K562 (cell line): ENCODE results near the gene TUT7. TPM values are rescaled to one million over a fixed set of nuclear protein-coding genes. Genes with fewer than 3 reads are reported as not detected.

Experiments used
- ATAC-seq: fragments of 200-7000 bp; cut with Tn5 transposase; 3 replicates; pipeline ENCODE4 v1.9.1; 2020; ENCODE audit warnings: moderate library complexity
- BruUV-seq: library from RNA; stranded (reverse); fragments of 400-500 nt; replicated peaks from 2 replicates; lab custom pipeline; 2021; lab: Mats Ljungman, UMichigan
- CTCF ChIA-PET: fragments of 300-600 bp; formaldehyde crosslinking; extraction: SDS; loops from one replicate; lab custom pipeline; 2021; ENCODE audit warnings: low intra/inter-chr PET ratio; lab: Yijun Ruan, JAX
- POLR2A ChIA-PET: fragments of 300-600, 350-650 bp; sonication (Branson Sonifier 250); formaldehyde crosslinking; extraction: SDS; loops from one replicate; lab custom pipeline; 2021; ENCODE audit warnings: antibody characterized with exemption, inconsistent platforms; lab: Yijun Ruan, JAX
- DNase-seq, 4 experiments: peaks; one replicate each; pipeline versions ENCODE4 v3.0.0 to v3.0.0-alpha.2; 2011 to 2018; ENCODE audit warnings: low spot score in 3 of 4, mixed read lengths in 3 of 4; ENCODE audit errors: extremely low read depth in 1 of 4
- FAIRE-seq: peaks from 2 replicates; lab custom pipeline; 2011; peaks lifted over from hg19 to GRCh38; lab: Jason Lieb, UNC
- H2AFZ ChIP-seq: 2 replicates; pipeline ENCODE4 v1.6.0; 2011; ENCODE audit warnings: low read depth, low read length, control low read depth, inconsistent platforms
- H3K27ac ChIP-seq: fragments of 200-600 bp; 3 replicates; pipeline ENCODE4 v1.8.0; 2011; ENCODE audit warnings: low read depth, mild to moderate bottlenecking, control low read depth, inconsistent platforms, low read length, moderate library complexity, mixed read lengths; ENCODE audit errors: extremely low read depth
- H3K27me3 ChIP-seq, 2 experiments: fragments of 300-600 bp in 1 of 2; 2 replicates in 1 of 2; 3 replicates in 1 of 2; pipeline versions ENCODE4 v1.6.0 to v1.8.0; 2011; ENCODE audit warnings: inconsistent platforms in 2 of 2, low read length in 2 of 2, mild to moderate bottlenecking in 1 of 2, mixed read lengths in 1 of 2, moderate library complexity in 1 of 2; ENCODE audit not compliant: control insufficient read depth in 2 of 2, insufficient read depth in 2 of 2
- H3K36me3 ChIP-seq: fragments of 300-600 bp; 3 replicates; pipeline ENCODE4 v1.8.0; 2011; ENCODE audit warnings: mild to moderate bottlenecking, low read length, inconsistent platforms; ENCODE audit not compliant: control insufficient read depth, insufficient read depth
- H3K4me1 ChIP-seq, 2 experiments: fragments of 200-600 bp in 1 of 2; replicated peaks in 1 of 2; 2 replicates in 1 of 2; 3 replicates in 1 of 2; pipeline versions ENCODE4 v1.5.1 to v1.8.0; 2011; ENCODE audit warnings: inconsistent platforms in 2 of 2, low read length in 2 of 2, mild to moderate bottlenecking in 1 of 2, mixed read lengths in 1 of 2, moderate library complexity in 1 of 2; ENCODE audit not compliant: control insufficient read depth in 2 of 2, insufficient read depth in 2 of 2
- H3K4me2 ChIP-seq: 2 replicates; pipeline ENCODE4 v1.6.1; 2011; ENCODE audit warnings: low read length, control low read depth, inconsistent platforms, mixed read lengths; ENCODE audit not compliant: insufficient read depth
- H3K4me3 ChIP-seq: fragments of 200-600 bp; sonication (generic), shearing (Covaris generic); 2 replicates; pipeline ENCODE4 v1.5.1; 2016; ENCODE audit warnings: control low read depth, inconsistent platforms
- H3K79me2 ChIP-seq: fragments of 200-600 bp; 3 replicates; pipeline ENCODE4 v1.8.0; 2011; ENCODE audit warnings: low read length, inconsistent platforms; ENCODE audit not compliant: control insufficient read depth, insufficient read depth
- H3K9ac ChIP-seq, 2 experiments: 2 replicates each; pipeline versions ENCODE4 v1.6.0 to v1.6.1; 2011; ENCODE audit warnings: low read depth in 2 of 2, low read length in 2 of 2, control low read depth in 1 of 2, inconsistent platforms in 1 of 2, mild to moderate bottlenecking in 1 of 2, mixed read lengths in 1 of 2; ENCODE audit not compliant: insufficient read depth in 1 of 2
- H3K9me1 ChIP-seq: one replicate; pipeline ENCODE4 v1.6.0; 2011; ENCODE audit warnings: inconsistent platforms, mild to moderate bottlenecking, low read length, moderate library complexity; ENCODE audit not compliant: control insufficient read depth, insufficient read depth
- H3K9me3 ChIP-seq: replicated peaks from 2 replicates; pipeline ENCODE4 v1.5.1; 2011; ENCODE audit warnings: low read depth, low read length, inconsistent platforms; ENCODE audit not compliant: control insufficient read depth, insufficient read depth
- H4K20me1 ChIP-seq: replicated peaks from 2 replicates; pipeline ENCODE4 v1.6.1; 2011; ENCODE audit warnings: low read length, inconsistent platforms, mixed read lengths; ENCODE audit not compliant: control insufficient read depth, insufficient read depth
- LCOR ChIP-seq: sonication (generic); formaldehyde crosslinking; IDR thresholded peaks from 2 replicates; pipeline ENCODE4 v1.8.0; 2022; ENCODE audit warnings: mild to moderate bottlenecking, missing genetic modification reagents
- NFATC3 ChIP-seq: fragments of 450-650 bp; IDR thresholded peaks from 2 replicates; pipeline ENCODE4 v1.6.1; 2017; ENCODE audit warnings: mild to moderate bottlenecking
- RAD21 ChIP-seq, 2 experiments: fragments of 250-450 bp in 1 of 2; fragments of 450-650 bp in 1 of 2; sonication (Bioruptor Pico) in 1 of 2; formaldehyde crosslinking in 1 of 2; IDR thresholded peaks in 1 of 2; conservative IDR thresholded peaks in 1 of 2; 2 replicates each; pipeline versions ENCODE4 v1.4.0 to v1.8.0; 2020 to 2022; ENCODE audit warnings: mild to moderate bottlenecking in 2 of 2, moderate library complexity in 1 of 2
- RBM22 ChIP-seq: fragments of 200-400 bp; formaldehyde crosslinking; IDR thresholded peaks from 2 replicates; pipeline ENCODE4 v1.6.1; 2018; ENCODE audit warnings: low read length, low read depth; ENCODE audit not compliant: poor library complexity, severe bottlenecking
- TAF9B ChIP-seq: fragments of 450-650 bp; IDR thresholded peaks from 2 replicates; pipeline ENCODE4 v1.6.1; 2018; ENCODE audit warnings: mild to moderate bottlenecking; ENCODE audit not compliant: partially characterized antibody
- TCFL5 ChIP-seq: fragments of 250-450 bp; sonication (Bioruptor Pico); conservative IDR thresholded peaks from 2 replicates; pipeline ENCODE4 v1.6.1; 2021; ENCODE audit warnings: mild to moderate bottlenecking, moderate library complexity, matching md5 sums
- THRAP3 ChIP-seq: fragments of 450-650 bp; IDR thresholded peaks from 2 replicates; pipeline ENCODE4 v1.6.1; 2016; ENCODE audit warnings: mild to moderate bottlenecking, inconsistent platforms, borderline replicate concordance
- ZNF165 ChIP-seq: fragments of 250-450 bp; sonication (Bioruptor Pico); IDR thresholded peaks from 2 replicates; pipeline ENCODE4 v1.4.0; 2020; ENCODE audit warnings: borderline replicate concordance
- ZNF384 ChIP-seq: IDR thresholded peaks from 2 replicates; pipeline ENCODE4 v1.6.1; 2012; ENCODE audit warnings: low read depth, low read length, improper control_type of control experiment
- WGBS: fragments of 100-300 bp; shearing (Covaris generic); methylation state at CpG from one replicate; pipeline ENCODE4 v1.1.6; 2016; ENCODE audit warnings: low coverage, mixed read lengths; ENCODE audit not compliant: insufficient coverage; ENCODE audit errors: missing lambda C conversion rate; 5-methylcytosine and 5-hydroxymethylcytosine counted together
- in situ Hi-C: fragments of 300-500 bp; cut with MboI; formaldehyde crosslinking; loops from 4 replicates; pipeline ENCODE4 v1.15.0; 2018; ENCODE audit warnings: inconsistent platforms, mixed read lengths
- intact Hi-C: fragments of 100-400 bp; cut with micrococcal nuclease; formaldehyde crosslinking; loops from 2 replicates; pipeline ENCODE4 v1.14.2; 2022
- polyA plus RNA-seq, 8 experiments: library from polyadenylated mRNA; depleted of rRNA in 4 of 8; stranded (reverse) in 5 of 8; unstranded in 3 of 8; fragments of >200 nt; fragmentation: Nextera tagmentation in 2 of 8; fragmentation: Illumina TruSeq in 1 of 8; extraction: Ambion mirVana in 2 of 8; extraction: Trizol in 1 of 8; gene quantifications; 2 replicates each; pipeline versions ENCODE4 v1.2.1 to v1.2.3, GENCODE V29; 2011 to 2014; ENCODE audit warnings: inconsistent platforms in 1 of 8, missing spikeins in 1 of 8
- total RNA-seq, 7 experiments: library from RNA; depleted of rRNA in 6 of 7; stranded (reverse); fragments of >200 nt in 6 of 7; fragmentation: Illumina TruSeq in 2 of 7; extraction: Trizol in 2 of 7; gene quantifications; 2 replicates each; pipeline versions ENCODE4 v1.2.1 to v1.2.3, GENCODE V29; 2011 to 2021; ENCODE audit warnings: low replicate concordance in 1 of 7
- TF ChIP-seq, protein P1 (sequence below): sonication (generic); formaldehyde crosslinking; IDR thresholded peaks from 2 replicates; pipeline ENCODE4 v1.8.1; 2023; ENCODE audit warnings: mild to moderate bottlenecking, missing genetic modification reagents

TUT7 gene
- total and polyA plus RNA-seq, 9 of the 15 experiments (the other 6 are each of a cell fraction or from before 2014, with no cell fraction given): 5.9 to 26.9 (median 15.2) TPM

DNA sequence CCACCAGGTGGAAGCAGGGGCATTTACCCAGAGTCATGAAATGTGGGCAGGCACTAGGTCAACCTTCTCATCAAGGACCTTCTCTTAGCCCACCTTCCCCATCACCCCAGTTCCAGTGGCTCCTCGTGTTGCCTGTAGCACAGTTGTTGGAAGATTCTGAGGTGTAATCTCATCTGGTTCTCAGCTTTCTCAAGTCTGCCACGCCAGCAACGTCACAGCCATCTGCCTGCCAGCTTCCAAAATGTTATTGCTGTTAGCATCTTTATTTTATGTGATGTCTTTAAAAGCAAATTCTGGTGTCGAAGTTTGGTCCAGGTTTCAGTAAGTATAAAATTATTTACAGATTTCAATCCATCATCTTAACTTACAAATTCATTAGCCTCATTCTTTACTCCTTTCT lies 105.5 kb downstream of the TUT7 start (continued):
- TF ChIP-seq, protein P1, sequence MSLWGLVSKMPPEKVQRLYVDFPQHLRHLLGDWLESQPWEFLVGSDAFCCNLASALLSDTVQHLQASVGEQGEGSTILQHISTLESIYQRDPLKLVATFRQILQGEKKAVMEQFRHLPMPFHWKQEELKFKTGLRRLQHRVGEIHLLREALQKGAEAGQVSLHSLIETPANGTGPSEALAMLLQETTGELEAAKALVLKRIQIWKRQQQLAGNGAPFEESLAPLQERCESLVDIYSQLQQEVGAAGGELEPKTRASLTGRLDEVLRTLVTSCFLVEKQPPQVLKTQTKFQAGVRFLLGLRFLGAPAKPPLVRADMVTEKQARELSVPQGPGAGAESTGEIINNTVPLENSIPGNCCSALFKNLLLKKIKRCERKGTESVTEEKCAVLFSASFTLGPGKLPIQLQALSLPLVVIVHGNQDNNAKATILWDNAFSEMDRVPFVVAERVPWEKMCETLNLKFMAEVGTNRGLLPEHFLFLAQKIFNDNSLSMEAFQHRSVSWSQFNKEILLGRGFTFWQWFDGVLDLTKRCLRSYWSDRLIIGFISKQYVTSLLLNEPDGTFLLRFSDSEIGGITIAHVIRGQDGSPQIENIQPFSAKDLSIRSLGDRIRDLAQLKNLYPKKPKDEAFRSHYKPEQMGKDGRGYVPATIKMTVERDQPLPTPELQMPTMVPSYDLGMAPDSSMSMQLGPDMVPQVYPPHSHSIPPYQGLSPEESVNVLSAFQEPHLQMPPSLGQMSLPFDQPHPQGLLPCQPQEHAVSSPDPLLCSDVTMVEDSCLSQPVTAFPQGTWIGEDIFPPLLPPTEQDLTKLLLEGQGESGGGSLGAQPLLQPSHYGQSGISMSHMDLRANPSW (CRISPR knock-in tag): no peak
- TF ChIP-seq NFATC3 (no peak), TCFL5 (CRISPR knock-in tag) (no peak), ZNF165 (CRISPR knock-in tag) (no peak), RBM22 (no peak), TAF9B (no peak)

GRCh38 chr9:86246752-86247161 lies 107.5 kb downstream of the TUT7 start:
- ChIA-PET CTCF (no interaction called here), POLR2A (no interaction called here)
- H3K9ac ChIP-seq: no peak overlapping the region
- intact Hi-C loops: no loop called here
- H3K4me3 ChIP-seq: no peak overlapping the region
- TF ChIP-seq THRAP3: no peak
- no peak for TF ChIP-seq ZNF384
- peak in 1 of 2 experiments; percentile 29; a peak in 2 of 4 replicates for TF ChIP-seq RAD21 (CRISPR knock-in tag; conservative IDR thresholded peaks at IDR 0.05 in 1 of 2, IDR thresholded peaks at IDR 0.05 in 1 of 2)
- TF ChIP-seq LCOR: no peak
- ATAC-seq: peak; percentile 61
- no peaks in the 10 kb centered on the region for H3K4me1 ChIP-seq
- WGBS: 4% methylated on average over 6 of the region's 6 CpGs
- no peak for FAIRE-seq
- no peak overlapping the region for H3K27ac ChIP-seq
- no peaks in the 10 kb centered on the region for H3K79me2 ChIP-seq
- no peaks in the 10 kb centered on the region for H4K20me1 ChIP-seq
- H3K9me3 ChIP-seq: no peaks in the 10 kb centered on the region
- in situ Hi-C loops: loop anchor here (25.0 kb wide), 1 partner anchor 434 kb away; no protein-coding TSS in a partner anchor
- no TSS peak for BruUV-seq
- DNase-seq: peak in 1 of 4 experiments; percentile 5
- no peak overlapping the region for H2AFZ ChIP-seq
- H3K36me3 ChIP-seq: no peaks in the 10 kb centered on the region
- no peaks in the 10 kb centered on the region for H3K27me3 ChIP-seq
- H3K4me2 ChIP-seq: no peak overlapping the region
- no peaks in the 10 kb centered on the region for H3K9me1 ChIP-seq
